Left renal cortex interstitium (tissue), 4 donors: ENCODE data around the gene ARFGAP2. TPM values are rescaled to one million over a fixed set of nuclear protein-coding genes. Genes with fewer than 3 reads are reported as not detected.
"Not testable (repeated sequence)": the region's sequence is repeated elsewhere in the genome, so short reads cannot be mapped to it uniquely, and the experiment has no call there.

Source experiments
- DNase-seq, 4 donors: peaks; one replicate each; pipeline ENCODE4 v3.0.0-alpha.2; 2013; ENCODE audit warnings: low read depth in 4 of 4, low spot score in 2 of 4, missing footprints in 1 of 4
- polyA plus RNA-seq, 4 donors: library from polyadenylated mRNA; unstranded; fragments of 120-200 nt; gene quantifications; one replicate each; pipeline ENCODE4 v1.2.1, GENCODE V29; 2013; ENCODE audit not compliant: insufficient read length in 4 of 4

ARFGAP2 gene
- polyA plus RNA-seq, 4 donors = 79.5 to 95.9 (median 87.1) TPM

DNA sequence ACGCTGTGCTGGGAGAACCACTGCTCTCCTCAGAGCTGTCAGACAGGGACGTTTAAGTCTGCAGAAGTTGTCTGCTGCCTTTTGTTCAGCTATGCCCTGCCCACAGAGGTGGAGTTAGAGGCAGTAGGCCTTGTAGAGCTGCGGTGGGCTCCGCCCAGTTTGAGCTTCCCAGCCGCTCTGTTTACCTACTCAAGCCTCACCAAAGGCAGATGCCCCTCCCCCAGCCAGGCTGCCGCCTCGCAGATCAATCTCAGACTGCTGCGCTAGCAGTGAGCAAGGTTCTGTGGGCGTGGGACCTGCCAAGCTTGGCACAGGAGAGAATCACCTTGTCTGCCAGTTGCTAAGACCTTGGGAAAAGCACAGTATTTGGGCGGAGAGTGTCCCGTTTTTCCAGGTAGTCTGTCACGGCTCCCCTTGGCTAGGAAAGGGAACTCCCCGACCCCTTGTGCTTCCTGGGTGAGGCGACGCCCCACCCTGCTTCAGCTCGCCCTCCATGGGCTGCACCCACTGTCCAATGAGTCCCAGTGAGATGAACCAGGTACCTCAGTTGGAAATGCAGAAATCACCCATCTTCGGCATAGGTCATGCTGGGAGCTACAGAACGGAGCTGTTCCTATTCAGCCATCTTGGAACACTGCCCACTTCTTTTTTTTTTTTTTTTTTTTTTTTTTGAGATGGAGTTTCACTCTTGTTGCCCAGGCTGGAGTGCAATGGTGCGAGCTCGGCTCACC, 57.6 kb downstream of the ARFGAP2 start:
- DNase-seq = not testable (repeated sequence)

Other genes with a start within 250 kb of the ARFGAP2 start
- 10 to 100 TPM; 54.3 to 60.4 (median 57.0) TPM for gene CSTPP1, start 240.1 kb downstream of the ARFGAP2 start, polyA plus RNA-seq
- gene PACSIN3, start 9.6 kb upstream of the ARFGAP2 start, polyA plus RNA-seq = 10 to 100 TPM; 31.9 to 39.7 (median 34.5) TPM
- 10 to 100 TPM; 20.2 to 29.5 (median 23.6) TPM for gene DDB2, start 38.1 kb upstream of the ARFGAP2 start, polyA plus RNA-seq
- gene ACP2, start 71.9 kb upstream of the ARFGAP2 start, polyA plus RNA-seq = 10 to 100 TPM; 52.2 to 57.9 (median 57.2) TPM
- 10 to 100 TPM; 39.5 to 48.7 (median 41.4) TPM for gene NR1H3, start 81.1 kb upstream of the ARFGAP2 start, polyA plus RNA-seq
- 10 to 100 TPM; 35.2 to 60.2 (median 46.6) TPM for gene MADD, start 93.3 kb upstream of the ARFGAP2 start, polyA plus RNA-seq
- under 1 TPM in 3 of 4 donors, not detected in 1; 0.05 to 0.14 (median 0.08) TPM for gene MYBPC3, start 175.8 kb upstream of the ARFGAP2 start, polyA plus RNA-seq
- gene SPI1, start 201.7 kb upstream of the ARFGAP2 start, polyA plus RNA-seq = 1 to 10 TPM; 3.0 to 6.7 (median 4.8) TPM
- gene SLC39A13, start 231.7 kb upstream of the ARFGAP2 start, polyA plus RNA-seq = 10 to 100 TPM; 42.7 to 75.5 (median 65.3) TPM
- gene PSMC3, start 249.6 kb upstream of the ARFGAP2 start, polyA plus RNA-seq = 100 to 1,000 TPM; 126 to 176 (median 155) TPM